ENCODE data around the gene CAST.

DNA sequence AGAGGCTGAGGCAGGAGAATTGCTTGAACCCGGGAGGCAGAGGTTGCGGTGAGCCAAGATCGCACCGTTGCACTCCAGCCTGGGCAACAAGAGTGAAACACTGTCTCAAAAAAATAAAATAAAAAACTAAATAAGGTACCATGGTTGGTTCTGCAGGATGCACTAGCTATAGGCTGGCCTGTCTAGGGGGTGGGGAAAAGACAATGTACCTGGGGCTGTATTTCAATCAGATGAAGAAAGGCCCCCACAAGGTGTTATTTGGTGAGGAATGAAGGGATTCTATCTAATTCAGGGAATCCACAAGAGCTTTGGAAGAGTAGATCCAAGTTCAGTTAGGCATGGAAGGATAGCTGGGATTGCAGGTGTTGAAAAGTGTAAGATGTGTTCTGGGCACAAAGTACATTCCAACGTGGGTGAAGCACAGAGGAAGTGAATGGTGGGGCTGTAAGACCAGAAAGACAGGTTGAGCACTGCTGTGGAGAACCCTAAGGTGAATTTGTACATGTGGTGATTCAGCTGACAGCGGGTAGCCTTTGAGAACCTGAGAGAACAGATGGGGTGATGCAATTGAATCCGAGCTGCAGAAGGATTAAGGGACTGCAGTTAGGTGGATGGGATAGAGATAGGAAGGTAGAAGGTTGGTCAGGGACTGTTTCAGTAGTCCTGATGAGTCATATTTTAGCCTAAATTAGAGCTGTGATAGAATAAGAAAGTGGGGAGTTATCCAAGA, 71.8 kb downstream of the CAST start:
- TF ChIP-seq GATA3 (IDR thresholded peaks at IDR 0.05; ENCODE audit: low read depth, low read length) = no peak
- no peak for TF ChIP-seq GATA2 (IDR thresholded peaks at IDR 0.05; ENCODE audit: low read depth, low read length)

All from SH-SY5Y (cell line).